LNCaP clone FGC (cell line): ENCODE measurements around the gene PLEKHM2.

Source experiments
- DNase-seq: peaks from one replicate; pipeline ENCODE4 v3.0.0-alpha.2; 2011; ENCODE audit warnings: low read depth
- H3K4me3 ChIP-seq: 2 replicates; pipeline ENCODE4 v1.5.1; 2011; ENCODE audit warnings: mild to moderate bottlenecking, low read depth, low read length, control low read depth
- TF ChIP-seq, protein P1 (sequence below): IDR thresholded peaks from 2 replicates; pipeline ENCODE4 v1.5.1; 2012; ENCODE audit warnings: mild to moderate bottlenecking; ENCODE audit not compliant: control insufficient read depth, insufficient read depth; ENCODE audit errors: extremely low read depth

The PLEKHM2 gene

DNA sequence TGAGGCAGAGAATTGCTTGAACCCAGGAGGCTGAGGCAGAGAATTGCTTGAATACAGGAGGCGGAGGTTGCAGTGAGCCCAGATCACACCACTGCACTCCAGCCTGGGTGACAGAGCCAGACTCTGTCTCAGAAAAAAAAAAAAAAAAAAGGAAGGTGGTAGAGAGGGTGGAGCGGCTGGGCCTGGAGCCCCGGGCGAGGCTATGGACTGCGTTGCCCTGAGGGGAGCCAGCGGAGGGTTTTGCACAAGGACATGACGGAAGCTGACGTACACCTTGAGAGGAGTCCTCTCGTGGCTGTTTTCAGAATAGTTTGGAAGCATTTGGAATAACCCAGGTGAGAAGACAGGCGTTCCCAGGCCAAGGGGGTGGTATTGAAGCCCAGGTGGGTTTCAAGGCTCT lies 67.6 kb downstream of the PLEKHM2 start:
- H3K4me3 ChIP-seq: no peak overlapping the region
- DNase-seq: no peak
- TF ChIP-seq, protein P1, sequence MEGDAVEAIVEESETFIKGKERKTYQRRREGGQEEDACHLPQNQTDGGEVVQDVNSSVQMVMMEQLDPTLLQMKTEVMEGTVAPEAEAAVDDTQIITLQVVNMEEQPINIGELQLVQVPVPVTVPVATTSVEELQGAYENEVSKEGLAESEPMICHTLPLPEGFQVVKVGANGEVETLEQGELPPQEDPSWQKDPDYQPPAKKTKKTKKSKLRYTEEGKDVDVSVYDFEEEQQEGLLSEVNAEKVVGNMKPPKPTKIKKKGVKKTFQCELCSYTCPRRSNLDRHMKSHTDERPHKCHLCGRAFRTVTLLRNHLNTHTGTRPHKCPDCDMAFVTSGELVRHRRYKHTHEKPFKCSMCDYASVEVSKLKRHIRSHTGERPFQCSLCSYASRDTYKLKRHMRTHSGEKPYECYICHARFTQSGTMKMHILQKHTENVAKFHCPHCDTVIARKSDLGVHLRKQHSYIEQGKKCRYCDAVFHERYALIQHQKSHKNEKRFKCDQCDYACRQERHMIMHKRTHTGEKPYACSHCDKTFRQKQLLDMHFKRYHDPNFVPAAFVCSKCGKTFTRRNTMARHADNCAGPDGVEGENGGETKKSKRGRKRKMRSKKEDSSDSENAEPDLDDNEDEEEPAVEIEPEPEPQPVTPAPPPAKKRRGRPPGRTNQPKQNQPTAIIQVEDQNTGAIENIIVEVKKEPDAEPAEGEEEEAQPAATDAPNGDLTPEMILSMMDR: no peak

DNA sequence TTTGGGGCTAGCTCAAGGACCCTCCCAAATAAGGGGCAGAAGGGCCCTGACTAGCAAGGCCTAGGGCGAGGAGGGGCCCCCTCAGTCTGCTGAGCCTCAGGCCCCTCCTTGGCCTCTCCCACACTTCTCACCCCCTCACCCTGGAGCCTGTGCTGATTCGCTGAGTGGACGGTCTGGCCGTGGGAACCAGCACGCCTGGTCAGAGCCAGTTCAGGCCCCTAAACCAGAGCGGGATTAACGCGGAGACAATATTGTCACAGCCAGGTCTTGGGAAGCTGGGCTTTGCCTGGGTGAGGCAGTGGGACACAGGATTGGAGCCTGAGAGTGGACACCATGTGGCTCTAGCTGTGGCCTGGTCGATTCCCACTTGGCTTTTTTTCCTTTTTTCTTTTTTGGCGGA lies 69.7 kb downstream of the PLEKHM2 start:
- TF ChIP-seq, protein P1: no peak
- DNase-seq: no peak
- H3K4me3 ChIP-seq: no peak overlapping the region

DNA sequence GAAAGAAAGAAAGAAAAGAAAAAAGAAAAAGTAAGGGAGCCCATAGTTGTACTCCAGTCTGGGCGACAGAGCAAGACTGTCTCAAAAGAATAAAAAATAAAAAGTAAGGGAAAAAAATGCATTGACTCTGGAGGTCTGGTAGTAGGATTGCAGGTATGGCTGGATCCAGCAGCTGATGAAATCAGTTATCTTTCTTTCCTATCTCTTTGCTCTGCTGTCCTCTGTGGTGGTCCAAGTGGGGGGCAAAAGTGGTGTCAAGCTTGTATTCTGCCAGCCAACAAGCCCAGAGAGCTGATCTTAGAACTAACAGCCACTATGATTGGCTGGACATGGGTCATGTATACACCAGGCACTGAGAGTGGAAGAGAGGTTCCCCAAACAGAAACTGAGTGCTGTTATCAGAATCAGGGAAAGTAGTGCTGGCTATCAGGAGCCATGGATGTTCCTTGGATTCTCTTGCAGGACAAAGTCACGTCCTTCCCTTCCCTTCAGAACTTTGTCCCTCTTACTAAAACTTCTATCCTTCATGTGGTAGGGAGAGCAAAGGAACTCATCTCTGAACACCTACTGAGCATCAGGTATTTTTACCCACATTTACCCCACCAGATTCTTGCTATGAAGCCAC lies 71.0 kb downstream of the PLEKHM2 start:
- H3K4me3 ChIP-seq: no peak overlapping the region

GRCh38 chr1:15755646-15756040 lies 71.5 kb downstream of the PLEKHM2 start:
- DNase-seq: no peak
- no peak overlapping the region for H3K4me3 ChIP-seq
- TF ChIP-seq, protein P1: no peak

More for the DNA sequence above, 71.0 kb downstream of the PLEKHM2 start:
- TF ChIP-seq, protein P1: no peak
- DNase-seq: no peak

DNA sequence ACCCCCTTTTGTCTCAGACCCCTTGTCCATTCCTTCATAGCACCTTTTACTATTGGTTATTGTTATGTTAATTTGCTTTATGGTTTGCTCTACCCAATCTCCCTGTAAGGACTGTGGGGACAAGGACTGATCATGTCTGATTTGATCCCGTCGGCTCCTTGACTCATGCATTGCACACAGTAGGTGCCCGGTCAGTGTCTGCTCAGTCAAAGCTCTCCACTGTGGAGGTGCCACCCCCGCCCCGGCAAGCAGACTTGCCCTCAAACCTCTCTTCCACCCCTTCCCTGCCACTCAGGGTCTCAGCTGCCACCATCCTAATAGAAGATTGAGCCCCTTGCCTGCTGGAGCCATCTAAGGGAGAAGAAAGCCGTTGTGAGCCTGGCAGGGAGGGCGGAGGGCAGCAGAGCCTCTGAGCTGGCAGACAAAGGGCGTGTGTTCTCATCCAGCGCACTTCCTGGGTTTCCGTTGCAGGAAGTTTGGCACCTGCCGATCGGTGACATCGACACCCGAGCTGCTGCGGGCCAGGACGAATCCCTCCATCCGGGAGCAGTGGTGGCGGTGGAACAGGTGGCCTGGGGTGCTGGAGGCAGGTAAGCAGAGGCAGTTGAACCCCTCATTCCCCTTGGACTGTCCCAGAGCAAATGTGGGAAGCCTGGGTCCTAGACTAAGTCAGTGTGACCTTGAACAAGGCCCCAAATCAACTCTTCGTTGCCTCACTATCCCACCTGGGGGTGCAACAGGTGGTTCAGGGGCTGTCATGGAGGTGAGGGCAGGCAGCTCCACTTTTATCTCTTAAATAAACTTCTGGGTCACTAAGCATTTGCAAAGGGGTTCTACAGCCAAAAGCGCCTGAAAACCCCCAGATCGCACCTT lies 72.3 kb downstream of the PLEKHM2 start:
- H3K4me3 ChIP-seq: no peak overlapping the region
- TF ChIP-seq, protein P1: no peak
- DNase-seq: no peak

DNA sequence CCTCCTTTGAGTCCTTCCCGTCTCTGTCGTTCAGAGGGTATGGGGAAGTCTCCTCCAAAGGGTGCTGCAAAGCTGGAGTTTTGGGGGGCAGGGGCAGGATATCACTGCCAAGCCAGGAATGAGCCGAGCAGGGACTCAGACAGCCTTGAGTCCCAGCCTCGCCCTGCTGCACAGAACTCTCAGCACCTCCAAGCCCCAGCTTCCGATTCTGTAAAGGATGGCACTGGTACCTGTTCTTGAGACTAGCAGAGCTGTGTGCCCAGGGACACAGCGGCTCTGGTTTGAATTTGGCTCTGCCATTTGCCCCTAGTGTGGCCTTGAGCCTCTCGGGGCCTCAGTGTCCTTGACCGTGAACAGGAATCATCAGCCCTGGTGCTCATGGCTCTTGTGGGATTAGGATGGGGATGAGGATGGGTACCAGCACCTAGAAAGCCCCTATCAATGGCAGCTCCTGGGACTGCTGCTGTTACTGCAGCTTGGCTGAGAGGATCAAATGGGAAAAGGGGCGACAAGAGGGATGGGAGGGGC lies 73.0 kb downstream of the PLEKHM2 start:
- TF ChIP-seq, protein P1: no peak
- H3K4me3 ChIP-seq: no peak overlapping the region
- no peak for DNase-seq
